Ureter (tissue), 1 donor: ENCODE data around the gene ZNF747. TPM values are rescaled to one million over a fixed set of nuclear protein-coding genes. Genes with fewer than 3 reads are reported as not detected.

Experiments used
- DNase-seq: peaks from one replicate; pipeline ENCODE4 v3.0.0-alpha.2; 2020; ENCODE audit warnings: low spot score
- total RNA-seq: library from RNA; stranded (reverse); gene quantifications from one replicate; pipeline ENCODE4 v1.2.4, GENCODE V29; 2023
- donor health status: DM: yes; HTN: yes; CAD: no.

ZNF747 gene
- 10.4 TPM for total RNA-seq

GRCh38 chr16:30534368-30535105, at the start of gene ZNF747:
ZNF747 (minus strand) TSS chr16:30534858; CDS start chr16:30534679, 179 bp downstream.
- DNase-seq = peak; percentile 94

GRCh38 chr16:30582611-30583340, 48.1 kb upstream of the ZNF747 start:
- no peak for DNase-seq

GRCh38 chr16:30581457-30581856, 46.8 kb upstream of the ZNF747 start:
- DNase-seq = no peak

DNA sequence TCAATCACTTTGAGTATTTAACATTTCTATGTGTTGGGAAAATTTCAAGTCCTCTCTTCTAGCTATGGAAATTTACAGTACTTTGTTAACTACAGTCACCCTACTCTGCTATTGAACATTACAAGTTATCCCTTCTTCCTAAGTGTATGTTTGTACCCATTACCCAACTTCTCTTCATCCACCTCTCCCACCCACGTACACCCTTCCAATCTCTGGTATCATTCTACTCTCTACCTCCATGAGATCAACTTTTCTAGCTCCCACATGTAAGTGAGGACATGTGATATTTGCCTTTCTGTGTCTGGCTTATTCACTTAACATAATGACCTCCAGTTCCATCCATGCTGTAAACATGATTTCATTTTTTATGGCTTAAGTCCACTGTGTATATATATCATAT, 40.0 kb upstream of the ZNF747 start:
- no peak for DNase-seq

DNA sequence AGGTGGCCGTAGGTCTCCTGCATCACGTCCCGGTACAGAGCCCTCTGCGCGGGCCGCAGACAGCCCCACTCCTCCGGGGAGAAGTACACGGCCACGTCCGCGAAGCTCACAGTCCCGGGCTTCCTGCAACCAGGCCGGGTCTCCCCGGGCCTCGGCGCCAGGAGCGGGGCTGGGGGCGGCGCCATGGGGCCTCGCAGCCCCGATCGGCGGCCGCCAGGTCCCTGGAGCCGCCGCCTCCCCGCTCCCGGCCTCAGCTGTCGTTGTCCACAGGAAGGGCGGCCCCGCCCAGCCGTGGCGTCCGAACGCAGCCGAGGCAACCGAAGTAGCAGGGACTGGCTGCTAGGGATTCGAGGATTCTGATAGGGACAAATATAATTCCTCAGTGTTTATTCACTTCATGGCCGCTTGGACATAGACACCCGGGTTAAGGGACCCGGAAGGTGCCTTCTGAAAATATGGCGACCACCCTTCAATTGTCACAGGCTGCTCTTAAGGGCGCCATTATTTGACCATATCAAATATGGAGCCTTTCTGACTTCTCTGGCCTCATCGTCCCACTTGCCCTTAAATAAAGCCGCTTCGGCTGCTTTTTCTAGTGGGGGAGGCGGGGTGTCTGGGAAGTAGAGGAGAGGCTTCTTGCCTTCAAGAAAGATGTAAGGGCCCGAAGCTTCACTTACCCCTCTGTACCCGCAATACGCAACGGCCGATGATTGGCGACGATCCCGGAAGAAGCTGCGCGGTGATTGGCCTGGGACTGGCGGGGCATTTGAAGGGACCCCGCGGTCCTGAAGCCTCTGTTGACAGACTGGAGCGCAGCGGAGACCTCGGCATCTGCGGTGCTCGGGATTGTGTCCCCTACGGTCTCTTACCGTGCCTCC, 37.0 kb upstream of the ZNF747 start, which contains the start of gene ZNF688:
Gene ZNF688, minus strand, starts transcription at position 270 of the 878 bp plus-strand sequence. Its CDS starts 85 bp downstream, at position 185.
- peak; percentile 97 for DNase-seq

- DNase-seq = no peak
These were observed 36.2 kb upstream of the ZNF747 start for GRCh38 chr16:30570636-30571444.

- DNase-seq = no peak
These were observed 35.3 kb upstream of the ZNF747 start for GRCh38 chr16:30569746-30570635.

- DNase-seq = no peak
These were observed 34.6 kb upstream of the ZNF747 start for GRCh38 chr16:30569281-30569680.

DNA sequence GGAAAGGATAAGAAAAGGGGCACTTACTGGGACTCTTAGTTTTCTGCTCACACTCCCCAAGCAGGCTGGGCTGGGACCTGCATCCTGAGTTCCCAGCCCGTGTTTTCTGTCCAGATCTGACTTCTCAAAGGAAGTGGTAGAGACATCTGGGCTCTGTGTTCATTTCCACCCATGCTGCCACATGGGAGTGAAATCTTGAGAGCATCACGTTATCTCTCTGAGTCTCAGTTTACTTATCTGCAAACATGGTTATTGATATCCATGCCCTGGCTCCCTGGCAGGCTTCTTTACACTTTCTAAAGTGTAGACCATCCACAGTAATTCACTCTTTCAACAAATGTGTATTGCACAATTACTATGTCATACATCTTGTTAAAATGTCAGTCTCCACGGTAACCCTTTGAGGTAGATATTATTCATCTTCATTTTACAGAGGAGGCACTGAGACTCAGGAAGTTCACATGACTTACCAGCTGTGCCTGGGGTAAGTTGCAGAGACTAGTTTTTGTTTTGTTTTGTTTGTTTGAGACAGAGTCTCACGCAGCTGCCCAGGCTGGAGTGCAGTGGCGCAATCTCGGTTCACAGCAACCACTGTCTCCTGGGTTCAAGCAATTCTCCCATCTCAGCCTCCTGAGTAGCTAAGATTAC, 33.5 kb upstream of the ZNF747 start:
- no peak for DNase-seq

DNA sequence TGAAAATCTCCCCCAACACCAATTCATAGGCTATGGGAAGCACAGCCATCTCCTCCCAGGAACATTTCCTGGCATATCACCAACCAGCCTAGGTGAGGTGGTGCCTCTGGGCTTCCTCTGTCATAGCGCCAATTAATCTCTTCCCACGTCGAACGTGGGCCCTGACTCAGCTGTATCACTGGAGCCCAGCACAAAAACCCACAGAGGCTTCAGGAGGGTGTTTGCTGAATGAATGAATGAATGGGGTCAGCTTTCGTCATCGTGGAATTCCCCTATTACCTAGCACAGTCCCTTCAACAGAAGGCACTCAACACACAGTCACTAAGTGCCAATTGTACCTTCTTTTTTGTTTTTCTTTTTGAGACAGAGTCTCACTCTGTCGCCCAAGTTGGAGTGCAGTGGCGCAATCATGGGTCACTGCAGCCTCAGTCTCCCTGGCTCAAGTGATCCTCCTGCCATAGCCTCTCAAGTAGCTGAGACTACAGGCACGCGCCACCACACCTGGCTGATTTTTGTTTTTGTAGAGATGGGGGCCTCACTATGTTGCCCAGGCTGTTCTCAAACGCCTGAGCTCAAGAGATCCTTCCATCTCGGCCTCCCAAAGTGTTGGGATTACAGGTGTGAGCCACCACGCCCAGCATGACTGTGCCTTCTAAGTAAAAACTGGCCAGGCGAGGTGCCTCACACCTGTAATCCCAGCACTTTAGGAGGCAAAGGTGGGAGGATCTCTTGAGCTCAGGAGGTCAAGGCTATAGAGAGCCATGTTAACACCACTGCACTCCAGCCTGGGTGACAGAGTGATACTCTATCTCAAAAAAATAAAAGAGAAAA, 32.7 kb upstream of the ZNF747 start:
- DNase-seq = no peak

DNA sequence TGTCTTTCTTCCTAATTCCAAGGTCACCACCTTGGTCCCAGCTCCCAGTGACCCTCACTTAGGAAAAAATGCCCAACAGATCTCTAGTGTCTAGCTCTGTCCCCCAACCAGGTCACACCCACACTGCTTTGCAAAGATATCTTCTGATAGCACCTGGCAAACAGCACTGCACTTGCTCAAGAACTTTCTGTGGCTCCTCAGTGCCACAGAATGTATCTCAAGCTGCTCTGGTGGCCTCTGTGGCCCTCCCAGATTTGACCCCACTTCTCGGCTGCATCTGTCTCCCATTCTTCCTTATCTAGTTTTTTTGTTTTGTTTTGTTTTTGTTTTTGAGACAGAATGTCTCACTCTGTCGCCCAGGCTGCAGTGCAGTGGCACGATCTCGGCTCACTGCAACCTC, 31.9 kb upstream of the ZNF747 start:
- DNase-seq = no peak

- DNase-seq = no peak
These were observed 31.3 kb upstream of the ZNF747 start for GRCh38 chr16:30565984-30566383.

DNA sequence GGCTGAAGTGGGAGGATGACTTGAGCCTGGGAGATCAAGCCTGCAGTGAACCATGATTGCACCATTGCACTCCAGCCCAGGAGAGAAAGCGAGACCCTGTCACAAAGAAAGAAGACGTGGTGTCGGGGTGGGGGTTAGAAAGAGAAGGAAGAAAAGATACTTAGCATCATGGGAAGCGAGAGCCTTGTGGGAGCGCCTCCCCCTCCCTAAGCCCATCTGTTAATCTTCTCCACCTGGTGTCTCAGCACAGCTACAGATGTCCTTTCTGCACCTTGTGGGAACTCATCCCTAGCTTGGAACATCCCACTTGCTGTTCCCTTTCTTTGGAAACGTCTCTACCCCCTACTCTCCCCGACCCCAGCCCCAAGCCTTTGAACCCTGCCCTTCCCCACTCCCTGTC, 30.9 kb upstream of the ZNF747 start:
- no peak for DNase-seq

GRCh38 chr16:30562021-30562420, 27.4 kb upstream of the ZNF747 start:
- no peak for DNase-seq

DNA sequence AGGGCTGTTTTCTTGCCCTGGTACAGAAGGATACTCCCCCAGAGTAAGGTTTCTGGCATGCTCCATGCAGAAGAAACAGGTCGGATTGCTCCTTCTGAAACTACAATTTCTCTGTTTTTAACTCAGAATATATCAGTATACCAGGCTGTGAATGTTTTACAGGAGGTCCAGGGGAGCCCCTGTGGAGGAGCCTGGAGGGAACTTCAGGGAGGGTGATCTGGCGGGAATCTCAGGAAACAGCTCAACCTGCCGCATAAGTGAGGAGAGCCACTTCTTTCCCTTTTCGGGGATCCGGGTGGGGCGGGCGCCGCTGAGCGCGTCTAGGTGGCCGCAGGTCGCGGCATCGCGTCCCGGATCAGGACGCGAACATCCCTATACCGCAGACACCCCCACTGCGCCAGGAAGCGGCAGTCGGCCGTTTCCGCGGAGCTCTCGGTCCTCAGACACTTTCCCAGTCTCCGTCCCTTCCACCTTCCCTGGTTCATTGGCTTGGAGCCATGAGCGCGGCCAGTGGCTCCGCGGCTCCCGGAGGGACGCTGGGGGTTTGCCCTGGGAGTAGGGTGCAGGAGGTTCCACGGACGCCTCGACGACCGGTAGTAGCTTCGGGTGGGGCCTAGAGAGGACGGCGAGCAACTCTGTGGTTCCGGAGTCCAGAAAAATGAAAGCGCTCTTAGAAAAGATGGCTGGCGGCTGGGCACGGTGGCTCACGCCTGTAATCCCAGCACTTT, 26.6 kb upstream of the ZNF747 start:
- no peak for DNase-seq

- no peak for DNase-seq
These were observed 25.0 kb upstream of the ZNF747 start for GRCh38 chr16:30559690-30560089.

- no peak for DNase-seq
These were observed 24.2 kb upstream of the ZNF747 start for GRCh38 chr16:30558789-30559377.
